ENCODE measurements around the gene TRDN. TPM values are rescaled to one million over a fixed set of nuclear protein-coding genes. Genes with fewer than 3 reads are reported as not detected.

Gene TRDN
- total RNA-seq, 6 experiments from 2014 or later, result 0.06 to 0.19 TPM; not detected in 4

- TF ChIP-seq POLR2A (IDR thresholded peaks at IDR 0.05), result no peak
- TF ChIP-seq, protein P1, sequence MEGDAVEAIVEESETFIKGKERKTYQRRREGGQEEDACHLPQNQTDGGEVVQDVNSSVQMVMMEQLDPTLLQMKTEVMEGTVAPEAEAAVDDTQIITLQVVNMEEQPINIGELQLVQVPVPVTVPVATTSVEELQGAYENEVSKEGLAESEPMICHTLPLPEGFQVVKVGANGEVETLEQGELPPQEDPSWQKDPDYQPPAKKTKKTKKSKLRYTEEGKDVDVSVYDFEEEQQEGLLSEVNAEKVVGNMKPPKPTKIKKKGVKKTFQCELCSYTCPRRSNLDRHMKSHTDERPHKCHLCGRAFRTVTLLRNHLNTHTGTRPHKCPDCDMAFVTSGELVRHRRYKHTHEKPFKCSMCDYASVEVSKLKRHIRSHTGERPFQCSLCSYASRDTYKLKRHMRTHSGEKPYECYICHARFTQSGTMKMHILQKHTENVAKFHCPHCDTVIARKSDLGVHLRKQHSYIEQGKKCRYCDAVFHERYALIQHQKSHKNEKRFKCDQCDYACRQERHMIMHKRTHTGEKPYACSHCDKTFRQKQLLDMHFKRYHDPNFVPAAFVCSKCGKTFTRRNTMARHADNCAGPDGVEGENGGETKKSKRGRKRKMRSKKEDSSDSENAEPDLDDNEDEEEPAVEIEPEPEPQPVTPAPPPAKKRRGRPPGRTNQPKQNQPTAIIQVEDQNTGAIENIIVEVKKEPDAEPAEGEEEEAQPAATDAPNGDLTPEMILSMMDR (IDR thresholded peaks at IDR 0.05), result no peak
- Histone ChIP-seq H3K4me1 (no peaks in the 10 kb centered on the region), H3K9me3 (no peaks in the 10 kb centered on the region), H3K4me3 (no peak overlapping the region), H3K27me3 (no peaks in the 10 kb centered on the region), H3K27ac (no peak overlapping the region), H3K36me3 (no peaks in the 10 kb centered on the region)
- DNase-seq (no peak), ATAC-seq (no peak)
- 25% methylated on average over 2 of the region's 3 CpGs for WGBS (ENCODE audit: insufficient coverage, low coverage, low lambda C conversion rate, missing lambda C conversion rate)
- intact Hi-C loops (cut with DNase I), result no loop called here
Measured at GRCh38 chr6:123668965-123669591, 32.3 kb upstream of the TRDN start.

GRCh38 chr6:123668063-123668462 is 31.3 kb upstream of the TRDN start:
- Histone ChIP-seq H3K36me3 (no peaks in the 10 kb centered on the region), H3K4me1 (no peaks in the 10 kb centered on the region), H3K27ac (no peak overlapping the region), H3K27me3 (no peaks in the 10 kb centered on the region), H3K9me3 (no peaks in the 10 kb centered on the region), H3K4me3 (no peak overlapping the region)
- ATAC-seq (no peak), DNase-seq (no peak)
- TF ChIP-seq, protein P1 (IDR thresholded peaks at IDR 0.05), result no peak
- no peak for TF ChIP-seq POLR2A (IDR thresholded peaks at IDR 0.05)
- WGBS (ENCODE audit: insufficient coverage, low coverage, low lambda C conversion rate, missing lambda C conversion rate), result 67% methylated on average over 6 of the region's 6 CpGs
- intact Hi-C loops (cut with DNase I), result no loop called here

- no peaks in the 10 kb centered on the region for H3K36me3 ChIP-seq
- H3K27ac ChIP-seq, result no peak overlapping the region
- no peaks in the 10 kb centered on the region for H3K9me3 ChIP-seq
- no peak overlapping the region for H3K4me3 ChIP-seq
- DNase-seq (no peak), ATAC-seq (no peak)
- TF ChIP-seq, protein P1 (IDR thresholded peaks at IDR 0.05), result no peak
- TF ChIP-seq POLR2A (IDR thresholded peaks at IDR 0.05), result no peak
- H3K4me1 ChIP-seq, result no peaks in the 10 kb centered on the region
- intact Hi-C loops (cut with DNase I), result no loop called here
- no peaks in the 10 kb centered on the region for H3K27me3 ChIP-seq
Measured at GRCh38 chr6:123663436-123663835, 26.7 kb upstream of the TRDN start.

GRCh38 chr6:123662757-123663156 is 26.0 kb upstream of the TRDN start:
- Histone ChIP-seq H3K27me3 (no peaks in the 10 kb centered on the region), H3K4me3 (no peak overlapping the region), H3K4me1 (no peaks in the 10 kb centered on the region), H3K36me3 (no peaks in the 10 kb centered on the region), H3K9me3 (no peaks in the 10 kb centered on the region), H3K27ac (no peak overlapping the region)
- TF ChIP-seq, protein P1 (IDR thresholded peaks at IDR 0.05), result no peak
- DNase-seq (no peak), ATAC-seq (no peak)
- WGBS (ENCODE audit: insufficient coverage, low coverage, low lambda C conversion rate, missing lambda C conversion rate), result 50% methylated on average over 3 of the region's 3 CpGs
- intact Hi-C loops (cut with DNase I), result no loop called here
